KBM-7 (cell line): Measurements from ENCODE around the gene TFEC.
"Not testable (repeated sequence)": the region's sequence is repeated elsewhere in the genome, so short reads cannot be mapped to it uniquely, and the experiment has no call there.

Source experiments
- DNase-seq: peaks from one replicate; pipeline ENCODE4 v3.0.0-alpha.2; 2015
- in situ Hi-C: fragments of 300-500 bp; cut with MboI; formaldehyde crosslinking; loops from 2 replicates; pipeline ENCODE4 v1.14.3; 2020; ENCODE audit warnings: low sequenced_read_pairs, low pct_unique_long_range_greater_than_20kb, mixed read lengths

The TFEC gene

GRCh38 chr7:115940460-115941060 lies 90.0 kb downstream of the TFEC start:
- DNase-seq = peak; percentile 50
- in situ Hi-C loops = no loop called here

- DNase-seq = no peak
Observed at GRCh38 chr7:115937960-115938359, 92.6 kb downstream of the TFEC start.

GRCh38 chr7:115933471-115933870 lies 97.1 kb downstream of the TFEC start:
- DNase-seq = no peak
- in situ Hi-C loops = no loop called here

More at GRCh38 chr7:115937960-115938359, 92.6 kb downstream of the TFEC start:
- in situ Hi-C loops = no loop called here

- in situ Hi-C loops = no loop called here
- no peak for DNase-seq
Observed at GRCh38 chr7:115932880-115933279, 97.7 kb downstream of the TFEC start.

- in situ Hi-C loops, DNase-seq: not testable (repeated sequence)
Observed at GRCh38 chr7:115930184-115930583, 100.4 kb downstream of the TFEC start.

GRCh38 chr7:115929736-115930135 lies 100.8 kb downstream of the TFEC start:
- in situ Hi-C loops, DNase-seq: not testable (repeated sequence)

- in situ Hi-C loops = no loop called here
- DNase-seq = no peak
Observed at GRCh38 chr7:115924411-115924810, 106.2 kb downstream of the TFEC start.

- DNase-seq = no peak
- in situ Hi-C loops = no loop called here
Observed at GRCh38 chr7:115920367-115920766, 110.2 kb downstream of the TFEC start.

- DNase-seq = no peak
- in situ Hi-C loops = no loop called here
Observed at GRCh38 chr7:115914951-115915350, 115.6 kb downstream of the TFEC start.

- no peak for DNase-seq
- in situ Hi-C loops = no loop called here
Observed at GRCh38 chr7:115911465-115911864, 119.1 kb downstream of the TFEC start.

- peak; percentile 86 for DNase-seq
Observed at GRCh38 chr7:115910541-115911164, 119.9 kb downstream of the TFEC start.

GRCh38 chr7:115906731-115907130 lies 123.8 kb downstream of the TFEC start:
- in situ Hi-C loops = no loop called here
- no peak for DNase-seq

More at GRCh38 chr7:115910541-115911164, 119.9 kb downstream of the TFEC start:
- in situ Hi-C loops = no loop called here

GRCh38 chr7:115889669-115889984 lies 140.9 kb downstream of the TFEC start:
- in situ Hi-C loops = no loop called here
- DNase-seq = no peak

- in situ Hi-C loops = no loop called here
- no peak for DNase-seq
Observed at GRCh38 chr7:115888981-115889668, 141.4 kb downstream of the TFEC start.

- DNase-seq = no peak
Observed at GRCh38 chr7:115885550-115885949, 145.0 kb downstream of the TFEC start.

More at GRCh38 chr7:115885550-115885949, 145.0 kb downstream of the TFEC start:
- in situ Hi-C loops = no loop called here
